ENCODE results near the gene KCNJ6.

DNA sequence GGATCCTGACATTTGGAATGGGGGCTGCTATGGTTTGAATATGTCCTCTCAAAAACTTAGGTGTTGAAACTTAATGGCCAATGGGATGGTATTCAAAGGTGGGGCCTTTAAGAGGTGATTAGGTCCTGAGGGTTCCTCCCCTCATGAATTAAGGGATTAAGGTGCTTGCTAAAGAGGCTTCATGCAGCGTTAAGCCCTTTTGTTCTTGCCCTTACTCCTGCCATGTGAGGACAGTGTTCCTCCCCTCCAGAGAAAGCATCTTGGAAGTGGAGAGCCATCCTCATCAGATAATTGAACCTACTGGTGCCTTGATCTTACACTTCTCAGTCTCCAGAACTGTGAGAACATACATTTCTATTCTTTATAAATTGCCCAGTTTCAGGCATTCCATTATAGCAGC is 146.6 kb downstream of the KCNJ6 start:
- TF ChIP-seq, protein P1, sequence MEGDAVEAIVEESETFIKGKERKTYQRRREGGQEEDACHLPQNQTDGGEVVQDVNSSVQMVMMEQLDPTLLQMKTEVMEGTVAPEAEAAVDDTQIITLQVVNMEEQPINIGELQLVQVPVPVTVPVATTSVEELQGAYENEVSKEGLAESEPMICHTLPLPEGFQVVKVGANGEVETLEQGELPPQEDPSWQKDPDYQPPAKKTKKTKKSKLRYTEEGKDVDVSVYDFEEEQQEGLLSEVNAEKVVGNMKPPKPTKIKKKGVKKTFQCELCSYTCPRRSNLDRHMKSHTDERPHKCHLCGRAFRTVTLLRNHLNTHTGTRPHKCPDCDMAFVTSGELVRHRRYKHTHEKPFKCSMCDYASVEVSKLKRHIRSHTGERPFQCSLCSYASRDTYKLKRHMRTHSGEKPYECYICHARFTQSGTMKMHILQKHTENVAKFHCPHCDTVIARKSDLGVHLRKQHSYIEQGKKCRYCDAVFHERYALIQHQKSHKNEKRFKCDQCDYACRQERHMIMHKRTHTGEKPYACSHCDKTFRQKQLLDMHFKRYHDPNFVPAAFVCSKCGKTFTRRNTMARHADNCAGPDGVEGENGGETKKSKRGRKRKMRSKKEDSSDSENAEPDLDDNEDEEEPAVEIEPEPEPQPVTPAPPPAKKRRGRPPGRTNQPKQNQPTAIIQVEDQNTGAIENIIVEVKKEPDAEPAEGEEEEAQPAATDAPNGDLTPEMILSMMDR (IDR thresholded peaks at IDR 0.05 in 4 of 5, conservative IDR thresholded peaks at IDR 0.05 in 1 of 5), result no peak
- no peak for TF ChIP-seq POLR2A (IDR thresholded peaks at IDR 0.05)
